HUDEP-2 (cell line): ENCODE data around the gene WASF1.
A peak's percentile ranks its signal among the peaks of the same experiment; 100 is the strongest.
"Not testable (repeated sequence)": the region's sequence is repeated elsewhere in the genome, so short reads cannot be mapped to it uniquely, and the experiment has no call there.

Experiments used
- DNase-seq, 76 experiments: peaks; one replicate each; lab custom pipeline; 2025; ENCODE audit not compliant: unreplicated experiment in 76 of 76; lab: John Stamatoyannopoulos, UW

WASF1 gene

DNA sequence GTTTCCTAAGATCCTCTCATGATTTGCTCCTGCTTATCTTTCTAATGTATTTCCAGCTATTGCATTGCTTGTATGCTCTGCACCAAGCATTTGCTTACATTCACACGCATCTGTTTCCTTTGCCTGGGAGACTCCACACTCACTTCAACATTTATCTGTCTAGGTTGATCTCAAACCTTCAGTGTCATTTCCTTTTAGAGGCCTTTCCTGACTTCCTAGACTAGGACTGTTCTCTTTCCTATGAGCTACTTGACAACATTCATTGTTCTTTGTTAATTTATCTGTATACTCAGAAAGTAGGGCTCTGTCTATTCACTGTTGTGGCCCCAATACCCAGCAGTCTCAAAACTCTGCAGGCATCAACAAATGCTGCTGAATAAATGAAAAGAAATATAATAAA lies 84.4 kb downstream of the WASF1 start:
- DNase-seq = no peak

DNA sequence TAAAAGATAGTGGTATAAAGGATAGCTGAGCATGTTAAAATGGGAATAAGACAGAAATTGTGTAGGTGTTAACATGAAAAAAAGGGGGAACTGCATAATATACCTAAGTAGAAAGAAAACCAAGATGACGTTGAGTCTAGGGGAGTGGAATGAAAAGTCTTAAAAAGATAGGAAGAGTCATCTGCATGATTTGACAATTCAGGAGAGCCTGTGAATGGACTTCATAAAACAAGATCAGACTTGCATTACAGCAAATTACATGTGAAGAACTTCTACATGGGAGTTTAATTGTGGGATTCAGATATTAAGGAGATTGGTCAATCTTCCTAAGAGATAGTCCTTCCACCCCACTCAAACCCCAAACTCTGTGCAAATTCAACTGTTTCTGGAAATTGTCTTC lies 85.5 kb downstream of the WASF1 start:
- no peak for DNase-seq

DNA sequence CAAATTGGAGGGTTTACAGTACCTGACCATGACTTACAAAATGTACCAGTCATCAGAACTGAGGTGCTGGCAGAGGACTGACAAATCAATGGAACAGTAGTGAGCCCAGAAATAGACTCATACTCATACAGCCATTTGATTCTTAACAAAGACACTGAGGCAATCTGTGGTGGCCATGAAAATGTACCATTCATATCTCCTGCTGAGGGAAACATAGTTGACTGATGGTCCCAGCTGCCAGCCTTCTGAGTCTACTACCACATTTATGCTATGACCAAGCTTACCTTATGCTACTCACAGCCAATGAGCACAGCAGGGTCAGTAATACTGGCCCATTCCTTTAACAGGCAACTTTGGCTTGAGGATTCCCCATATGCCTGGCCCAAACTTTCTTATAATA lies 88.6 kb downstream of the WASF1 start:
- DNase-seq = no peak

DNA sequence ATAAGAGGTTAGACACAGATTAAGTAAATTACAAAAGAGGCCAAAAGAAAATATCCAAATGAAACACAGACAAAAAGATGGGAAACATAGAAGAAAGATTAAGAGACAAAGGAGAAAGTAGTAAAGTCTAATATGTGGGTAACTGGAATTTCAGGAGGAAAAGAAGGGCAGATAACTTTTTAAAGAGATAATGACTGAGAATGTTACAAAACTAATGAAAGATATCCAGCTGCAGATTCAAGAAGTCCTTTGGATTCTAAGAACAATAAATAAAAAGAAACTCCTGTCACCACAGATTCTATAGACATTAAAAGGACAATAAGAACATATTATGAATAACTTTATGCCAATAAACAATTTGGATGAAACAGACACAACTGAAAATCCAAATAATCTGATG lies 90.1 kb downstream of the WASF1 start:
- DNase-seq = no peak

DNA sequence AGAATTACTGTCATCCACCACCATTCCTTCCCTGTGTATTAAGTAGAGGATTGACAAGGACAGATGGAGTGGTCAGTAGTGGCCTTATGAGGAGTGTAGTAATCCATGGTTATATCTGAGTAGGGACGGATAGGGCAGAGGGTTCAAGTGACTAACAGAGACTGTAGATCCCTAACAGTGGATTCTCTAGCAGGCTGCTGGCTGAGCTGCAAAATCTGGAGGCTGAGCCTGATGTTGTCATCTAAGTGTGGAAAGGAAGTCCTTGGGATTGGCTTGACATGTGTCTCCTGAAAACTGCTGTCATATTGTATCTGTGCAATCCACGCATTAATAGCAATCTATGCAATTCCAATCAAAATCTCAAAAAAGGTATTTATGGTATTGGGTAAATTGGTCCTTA lies 94.2 kb downstream of the WASF1 start:
- DNase-seq = no peak

DNA sequence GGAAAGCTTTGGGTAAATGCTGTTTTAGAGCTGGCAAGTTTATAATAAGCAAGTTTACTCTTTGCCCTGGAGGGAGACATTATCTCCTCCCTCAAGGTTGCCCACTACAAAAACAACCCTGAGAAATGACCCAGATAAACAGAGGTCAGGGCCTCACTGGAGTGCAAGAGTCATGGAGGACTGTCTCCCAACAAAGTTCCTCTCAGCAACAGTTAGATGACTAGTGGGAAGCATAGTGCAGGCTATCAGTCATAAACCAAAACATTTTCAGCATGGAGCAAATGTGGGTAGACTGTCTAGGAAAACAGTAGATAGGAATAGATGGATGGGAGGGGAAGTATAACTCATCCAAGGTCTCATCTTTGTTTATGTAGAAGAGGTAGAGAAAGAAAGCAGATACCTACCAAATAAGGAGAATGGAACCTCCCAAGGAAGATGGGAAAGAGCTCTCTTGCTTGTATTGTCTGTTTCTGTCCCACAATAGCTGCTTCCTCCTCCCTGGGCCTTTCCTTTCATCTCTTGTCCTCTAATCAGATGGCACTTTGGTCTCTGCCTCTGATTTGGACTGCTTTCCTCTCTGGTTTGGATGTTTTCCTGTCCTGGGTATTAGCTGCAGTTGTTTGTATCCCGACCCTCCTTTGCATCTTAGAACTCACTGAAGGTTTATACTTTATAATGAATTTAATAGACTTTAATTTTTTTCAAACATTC lies 95.4 kb downstream of the WASF1 start:
- no peak for DNase-seq

DNA sequence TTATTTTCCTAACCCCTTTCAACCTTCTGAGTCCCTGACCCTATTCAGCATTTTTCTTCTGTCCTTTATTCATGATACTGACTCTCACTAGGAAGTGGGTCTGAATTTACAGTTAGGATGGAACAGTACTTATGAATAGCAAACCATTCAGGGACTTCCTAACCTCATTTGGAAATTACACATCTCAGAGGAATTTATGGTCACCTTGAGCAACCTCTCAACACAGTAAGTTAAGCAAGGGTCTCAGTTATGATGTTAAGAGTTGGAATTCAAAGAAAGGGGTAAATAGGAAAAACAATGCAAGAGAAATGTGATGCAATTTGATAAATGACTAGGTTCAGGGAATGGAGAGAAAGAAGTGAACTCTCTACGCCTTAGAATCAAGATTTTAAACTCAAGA lies 104.1 kb downstream of the WASF1 start:
- DNase-seq = no peak

DNA sequence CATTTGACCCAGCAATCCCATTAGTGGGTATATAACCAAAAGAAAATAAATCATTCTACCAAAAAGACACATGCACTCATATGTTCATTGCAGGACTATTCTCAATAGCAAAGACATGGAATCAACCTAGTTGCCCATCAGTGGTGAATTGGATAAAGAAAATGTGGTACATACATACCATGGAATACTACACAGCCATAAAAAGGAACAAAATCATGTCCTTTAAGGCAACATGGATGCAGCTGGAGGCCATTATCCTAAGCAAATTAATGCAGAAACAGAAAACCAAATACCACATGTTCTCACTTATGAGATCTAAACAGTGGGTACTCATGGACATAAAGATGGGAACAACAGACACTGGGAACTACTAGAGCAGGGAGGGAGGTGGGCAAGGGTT lies 106.0 kb downstream of the WASF1 start:
- DNase-seq = not testable (repeated sequence)

DNA sequence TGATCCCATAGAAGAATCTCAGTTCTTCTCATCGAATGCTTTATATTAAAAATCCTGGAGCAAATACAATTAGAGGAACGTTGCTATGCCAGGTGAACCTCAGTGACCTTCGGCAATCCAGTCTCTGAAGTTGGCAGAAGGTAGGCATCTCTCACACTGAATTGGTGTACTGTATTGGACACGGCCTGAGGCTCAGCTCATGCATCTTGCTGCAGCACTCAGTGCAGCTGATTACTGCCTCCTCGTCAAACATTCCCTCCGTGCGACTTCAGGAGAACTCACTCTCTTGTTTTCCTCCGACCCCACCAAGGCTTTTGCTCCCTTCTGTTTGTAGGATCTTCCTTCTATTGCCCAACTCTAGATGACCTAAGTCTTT lies 110.9 kb downstream of the WASF1 start:
- no peak for DNase-seq

DNA sequence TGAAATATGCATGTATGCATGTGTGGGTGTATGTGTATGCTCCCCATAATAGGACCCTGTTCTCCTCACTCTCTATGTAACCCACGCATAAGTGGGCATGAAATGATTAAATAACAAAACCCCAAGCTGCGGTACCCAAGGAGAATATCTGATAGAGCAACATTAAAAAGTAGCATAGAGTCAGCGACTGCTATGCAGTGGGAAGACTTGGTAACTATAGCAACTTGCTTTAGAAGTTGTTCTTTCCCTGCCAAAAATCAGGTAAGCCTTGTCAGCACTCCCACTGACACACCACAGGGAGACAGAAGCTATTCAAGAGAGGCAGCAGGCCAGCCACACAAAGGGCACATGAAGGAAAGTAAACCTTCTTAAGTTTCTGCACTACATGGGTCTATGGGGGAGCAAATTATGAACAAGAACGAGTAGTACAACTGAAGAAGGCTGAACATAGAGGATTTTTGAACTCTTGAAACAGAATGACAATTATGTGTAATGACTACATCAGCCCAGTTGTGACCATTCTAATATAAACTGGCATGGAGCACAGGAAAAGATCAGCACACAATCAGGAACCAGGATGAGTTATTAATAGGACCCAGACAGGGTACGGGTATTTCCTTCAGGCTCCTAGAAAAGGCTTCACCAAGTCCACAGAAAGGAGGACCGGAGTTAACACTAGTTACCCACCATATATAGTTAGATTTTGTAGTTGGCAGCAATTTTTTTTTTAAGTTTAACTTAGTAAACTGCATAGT lies 111.5 kb downstream of the WASF1 start:
- DNase-seq = no peak

DNA sequence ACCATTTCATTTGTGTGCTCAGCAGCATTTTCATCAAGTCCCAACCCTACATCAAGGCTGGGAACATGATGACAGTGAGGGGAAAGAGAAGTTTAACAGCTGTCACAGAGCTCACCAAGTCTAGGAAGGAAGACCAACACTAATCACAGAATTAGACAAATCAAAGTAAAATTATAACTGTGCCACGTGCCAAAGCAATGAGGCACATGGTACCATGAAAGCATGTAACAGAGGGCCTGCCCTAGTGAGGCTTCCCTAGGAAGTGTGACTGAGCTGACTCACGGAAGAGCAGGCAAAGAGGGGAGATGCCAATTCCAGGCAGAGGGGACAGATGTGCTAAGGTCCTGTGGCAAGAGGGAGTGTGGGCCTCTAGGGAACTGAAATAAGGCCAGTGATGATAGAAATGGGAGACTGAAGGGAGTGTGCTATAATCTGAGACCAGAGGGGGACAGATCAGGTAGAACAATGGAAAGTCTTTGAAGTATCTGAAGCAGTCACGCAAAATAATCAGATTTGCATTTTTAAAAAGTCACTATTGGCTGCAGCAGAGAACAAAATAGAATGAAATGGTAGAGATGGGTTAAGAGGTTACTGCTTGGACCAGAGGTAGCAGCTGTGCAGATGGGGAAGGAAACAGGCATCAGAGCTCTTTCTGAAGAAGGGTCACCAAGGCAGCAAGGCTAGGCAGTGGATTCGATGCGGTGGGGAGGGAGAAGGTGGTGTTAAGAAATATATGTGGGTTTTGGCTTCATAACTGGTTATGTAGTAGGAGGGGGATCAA lies 114.5 kb downstream of the WASF1 start:
- DNase-seq = no peak

DNA sequence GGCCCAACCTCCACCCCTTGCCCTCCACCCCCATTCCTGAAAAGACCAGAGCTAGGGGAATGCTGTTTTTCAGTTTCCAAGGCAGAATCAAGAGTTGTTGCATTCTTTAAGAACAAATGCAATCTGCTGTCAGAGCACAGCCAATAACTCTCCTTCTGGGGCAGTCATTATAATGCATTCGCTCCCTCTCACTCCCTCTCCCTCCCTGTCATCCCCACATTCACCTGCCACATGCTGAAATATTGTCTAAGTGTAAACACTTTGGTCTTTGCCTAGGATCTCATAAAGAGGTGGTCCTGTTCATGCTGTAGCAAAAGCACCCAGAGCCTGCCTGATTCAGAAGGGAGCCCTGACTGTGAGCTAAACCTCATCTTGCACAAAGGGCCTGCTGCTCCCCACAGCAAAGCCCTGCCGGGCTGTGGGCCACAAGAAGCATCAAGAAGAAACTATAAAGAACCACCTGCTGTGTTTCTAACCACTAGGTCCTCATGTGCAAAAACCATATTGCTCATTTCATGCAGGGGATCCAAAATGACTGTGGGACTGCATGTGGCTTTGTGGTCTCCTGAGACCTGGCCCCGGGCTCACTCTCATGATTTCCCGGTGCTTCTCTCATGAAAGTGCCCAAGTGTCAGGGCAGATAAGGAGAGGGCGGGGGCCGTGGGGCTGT lies 115.7 kb downstream of the WASF1 start:
- no peak for DNase-seq

DNA sequence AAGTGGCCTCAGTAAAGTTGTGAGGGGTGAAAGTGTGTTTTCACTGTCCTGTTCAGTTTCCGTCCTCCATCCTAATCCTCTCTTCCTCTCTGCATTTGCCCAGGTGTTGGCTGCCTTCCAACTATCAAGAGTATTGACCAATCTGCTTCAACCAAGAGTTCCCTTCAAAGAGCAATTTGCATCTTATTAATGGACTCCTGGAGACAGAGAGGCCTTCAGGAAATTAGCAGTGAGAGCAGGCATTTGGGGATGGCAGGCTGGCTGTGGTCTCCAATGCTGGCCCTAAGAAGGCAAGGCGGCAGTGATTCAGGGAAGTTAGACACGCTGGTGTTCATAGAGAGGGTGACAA lies 124.1 kb downstream of the WASF1 start:
- no peak for DNase-seq

DNA sequence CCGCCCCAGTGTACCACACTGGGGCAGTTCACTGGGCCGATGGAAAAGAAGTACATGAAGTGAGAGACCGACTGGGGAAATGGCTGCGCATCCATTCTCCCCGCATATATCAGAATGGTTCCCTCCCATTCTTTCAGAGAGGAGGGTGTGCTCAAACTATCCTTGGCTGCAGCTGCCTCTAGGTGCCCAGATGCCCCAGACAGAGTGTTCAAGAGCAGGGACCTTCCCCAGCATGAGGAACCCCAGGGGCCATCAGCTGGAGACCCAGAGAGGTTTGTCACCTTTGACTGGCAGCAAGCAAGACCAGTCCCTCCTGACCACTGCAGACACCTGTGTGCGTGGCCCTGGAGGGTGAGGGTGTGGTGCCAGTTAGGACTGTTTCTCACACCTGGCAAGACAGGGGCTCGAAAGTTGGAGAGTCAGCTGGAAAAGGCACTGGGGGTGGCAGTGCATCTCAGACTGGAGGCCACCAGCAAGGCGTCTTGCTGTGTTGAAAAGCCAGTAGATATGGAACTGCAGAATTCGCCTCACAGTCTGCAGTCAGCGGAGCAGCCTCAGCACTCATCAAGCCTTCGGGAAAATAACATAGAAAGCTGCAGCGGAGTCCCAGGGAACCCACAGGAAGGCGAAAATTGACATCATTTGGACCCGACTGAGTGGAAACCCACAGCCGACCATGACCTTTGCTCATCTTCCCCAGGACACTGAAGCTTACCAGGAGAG lies 124.6 kb downstream of the WASF1 start:
- DNase-seq = no peak

DNA sequence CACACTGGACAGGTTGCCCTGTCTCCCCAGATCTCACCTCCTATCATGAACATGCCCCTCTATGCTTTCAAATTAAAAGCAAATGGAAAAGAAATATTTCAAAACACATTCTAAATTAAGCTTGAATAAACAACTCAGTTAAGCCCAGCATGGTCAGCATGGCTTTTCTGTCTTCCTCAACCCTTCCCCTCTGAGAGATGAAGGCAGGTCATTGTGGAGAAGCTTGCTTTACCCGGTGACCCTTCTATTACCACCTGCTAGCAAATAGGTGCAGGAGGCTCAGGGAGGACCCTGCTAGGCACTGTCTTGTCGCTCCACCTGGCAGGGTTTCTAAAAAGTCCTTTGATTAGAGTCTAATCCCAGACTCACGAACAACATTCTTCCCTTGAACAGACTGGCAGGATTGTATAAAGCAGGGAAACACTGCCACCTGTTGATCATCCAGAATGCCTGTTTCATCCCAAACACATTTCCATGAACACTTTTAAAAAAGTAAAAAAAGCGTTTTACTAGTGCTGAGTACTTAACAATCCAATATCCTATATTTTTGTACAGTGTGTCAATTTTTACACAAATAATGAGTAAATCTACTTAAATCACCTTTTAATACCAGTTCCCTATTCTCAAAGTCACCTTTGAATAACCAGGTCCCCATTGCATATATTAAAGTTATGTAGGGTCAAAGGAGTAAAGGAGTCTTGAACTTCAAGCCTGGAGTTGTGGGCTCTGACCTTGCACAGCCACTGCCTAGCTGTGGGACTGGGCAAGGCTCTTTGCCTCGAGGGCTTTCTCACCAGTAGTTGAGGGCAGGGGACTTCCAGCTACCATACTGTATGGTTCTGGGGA lies 125.9 kb downstream of the WASF1 start:
- DNase-seq = peak in 12 of 76 experiments; percentile 3 to 40 (median 21)

DNA sequence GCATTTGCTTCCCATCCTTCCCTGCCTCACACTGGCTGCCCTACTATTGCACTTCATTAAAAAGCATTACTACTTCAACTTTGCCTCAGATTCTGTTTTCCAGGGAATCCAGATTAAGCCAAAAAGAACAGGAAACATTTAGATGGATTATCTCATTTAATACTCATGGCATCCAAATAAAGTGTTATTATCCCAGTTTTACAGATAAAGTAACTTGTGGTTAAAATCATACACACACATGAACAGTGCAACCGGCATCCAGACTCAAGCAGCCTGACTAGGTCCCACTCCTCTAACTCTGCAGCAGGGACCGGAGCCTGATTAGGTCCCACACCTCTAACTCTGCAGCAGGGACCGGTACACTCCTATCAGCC lies 129.0 kb downstream of the WASF1 start:
- DNase-seq = no peak
